ENCODE measurements around the gene TRPV6. TPM values are rescaled to one million over a fixed set of nuclear protein-coding genes. Genes with fewer than 3 reads are reported as not detected.

The TRPV6 gene
- total RNA-seq, 1 donor from 2014 or later: not detected

- H4K20me1 ChIP-seq (ENCODE audit: low read depth): no peaks in the 10 kb centered on the region
- H3K4me2 ChIP-seq: no peak overlapping the region
- H3K36me3 Mint-ChIP-seq: no peaks in the 10 kb centered on the region
- no peaks in the 10 kb centered on the region for H3K4me1 ChIP-seq
- no peaks in the 10 kb centered on the region for H3K27me3 ChIP-seq
- peaks cover 16% of the 10 kb centered on the region for H3K9me3 ChIP-seq (ENCODE audit: low read depth)
- no peak overlapping the region for H3K27ac Mint-ChIP-seq
- no peaks in the 10 kb centered on the region for H3K79me2 ChIP-seq (ENCODE audit: low read depth)
- no peak overlapping the region for H3K27ac ChIP-seq
- peaks cover 7% of the 10 kb centered on the region for H3K9me3 Mint-ChIP-seq
- DNase-seq (ENCODE audit: low spot score): peak; percentile 26
- H3K4me3 Mint-ChIP-seq: no peak overlapping the region
- no peak overlapping the region for H3K9ac ChIP-seq
- H2AFZ ChIP-seq (replicated peaks): peak overlapping the region; percentile 82
- no peak overlapping the region for H3K4me3 ChIP-seq
- peak; percentile 51 for TF ChIP-seq CTCF (IDR thresholded peaks at IDR 0.05)
- TF ChIP-seq EZH2phosphoT487 (IDR thresholded peaks at IDR 0.05): no peak
- no peaks in the 10 kb centered on the region for H3F3A ChIP-seq (ENCODE audit: low read depth)
- peaks cover 2% of the 10 kb centered on the region for H3K27me3 Mint-ChIP-seq (ENCODE audit: insufficient read depth, low read depth)
- no peaks in the 10 kb centered on the region for H3K4me1 Mint-ChIP-seq
- no peaks in the 10 kb centered on the region for H3K36me3 ChIP-seq
These were observed 23.7 kb upstream of the TRPV6 start for GRCh38 chr7:142908921-142909890.

DNA sequence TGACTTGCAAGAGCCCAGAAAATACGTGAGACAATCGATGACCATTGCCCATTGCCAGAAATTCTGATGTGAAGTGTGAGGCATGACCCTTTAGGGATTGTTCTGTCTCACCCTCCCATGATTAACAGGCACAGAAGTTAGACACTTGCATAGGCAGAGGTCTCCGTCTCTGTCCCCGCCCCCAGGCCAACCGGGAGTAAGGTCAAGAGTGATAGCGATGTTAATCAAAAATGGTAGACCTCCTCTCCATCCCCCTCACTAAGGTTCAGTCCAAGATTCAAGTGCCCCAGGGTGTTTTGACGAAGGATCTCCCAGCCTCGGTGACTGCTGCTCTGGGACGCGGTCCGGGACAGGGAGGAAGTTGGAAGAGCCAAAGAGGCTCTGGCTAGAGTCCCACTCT is 22.7 kb upstream of the TRPV6 start:
- no peak overlapping the region for H3K4me2 ChIP-seq
- Mint-ChIP-seq H3K27me3 (ENCODE audit: insufficient read depth, low read depth) (no peaks in the 10 kb centered on the region), H3K27ac (no peak overlapping the region), H3K4me1 (no peaks in the 10 kb centered on the region), H3K9me3 (peaks cover 9% of the 10 kb centered on the region), H3K4me3 (no peak overlapping the region), H3K36me3 (no peaks in the 10 kb centered on the region)
- no peaks in the 10 kb centered on the region for H3K27me3 ChIP-seq
- no peaks in the 10 kb centered on the region for H3K79me2 ChIP-seq (ENCODE audit: low read depth)
- no peak overlapping the region for H3K9ac ChIP-seq
- H3K4me1 ChIP-seq: no peaks in the 10 kb centered on the region
- TF ChIP-seq EZH2phosphoT487 (IDR thresholded peaks at IDR 0.05): no peak
- TF ChIP-seq CTCF (IDR thresholded peaks at IDR 0.05): no peak
- no peak for TF ChIP-seq EZH2 (IDR thresholded peaks at IDR 0.05)
- H2AFZ ChIP-seq (replicated peaks): no peak overlapping the region
- DNase-seq (ENCODE audit: low spot score): no peak
- H3F3A ChIP-seq (ENCODE audit: low read depth): no peaks in the 10 kb centered on the region
- H3K36me3 ChIP-seq: peaks cover 7% of the 10 kb centered on the region
- peaks cover 24% of the 10 kb centered on the region for H3K9me3 ChIP-seq (ENCODE audit: low read depth)
- H4K20me1 ChIP-seq (ENCODE audit: low read depth): no peaks in the 10 kb centered on the region
- H3K4me3 ChIP-seq: no peak overlapping the region
- H3K27ac ChIP-seq: no peak overlapping the region

DNA sequence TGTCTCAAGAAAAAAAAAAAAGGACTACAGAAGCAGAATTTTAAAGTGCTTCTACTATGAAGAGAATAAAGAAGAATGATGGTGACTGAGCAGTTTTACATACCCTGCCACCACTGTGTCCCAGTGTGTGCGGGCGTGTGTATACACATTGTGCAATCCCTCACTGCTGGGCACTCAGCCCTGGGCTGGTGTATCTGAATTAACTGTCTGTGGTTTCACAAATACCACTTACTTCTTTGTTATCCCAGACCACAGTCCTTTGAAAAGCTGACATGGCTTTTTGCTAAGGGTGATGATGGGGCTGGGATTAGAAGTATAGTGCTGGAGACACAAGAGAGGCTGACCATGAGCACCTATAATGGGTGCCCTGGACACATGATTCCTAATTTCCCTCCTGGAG is 21.1 kb upstream of the TRPV6 start:
- Histone ChIP-seq H3K79me2 (ENCODE audit: low read depth) (no peaks in the 10 kb centered on the region), H3K9ac (no peak overlapping the region), H4K20me1 (ENCODE audit: low read depth) (no peaks in the 10 kb centered on the region), H3K4me2 (no peak overlapping the region), H3K4me1 (peaks cover 7% of the 10 kb centered on the region), H3F3A (ENCODE audit: low read depth) (peaks cover 9% of the 10 kb centered on the region), H3K9me3 (ENCODE audit: low read depth) (peaks cover 25% of the 10 kb centered on the region), H3K27me3 (no peaks in the 10 kb centered on the region), H3K36me3 (peaks cover 7% of the 10 kb centered on the region), H2AFZ (replicated peaks) (no peak overlapping the region), H3K27ac (no peak overlapping the region), H3K4me3 (no peak overlapping the region)
- Mint-ChIP-seq H3K27me3 (ENCODE audit: insufficient read depth, low read depth) (peaks cover 3% of the 10 kb centered on the region), H3K4me3 (no peak overlapping the region), H3K9me3 (peaks cover 12% of the 10 kb centered on the region), H3K4me1 (peaks cover 2% of the 10 kb centered on the region), H3K27ac (no peak overlapping the region), H3K36me3 (no peaks in the 10 kb centered on the region)
- TF ChIP-seq CTCF (IDR thresholded peaks at IDR 0.05): no peak
- no peak for TF ChIP-seq EZH2phosphoT487 (IDR thresholded peaks at IDR 0.05)
- no peak for TF ChIP-seq EZH2 (IDR thresholded peaks at IDR 0.05)
- DNase-seq (ENCODE audit: low spot score): no peak
